GM13976 (cell line): ENCODE results near the gene CPA4.

Experiments used
- DNase-seq: peaks from one replicate; pipeline ENCODE4 v3.0.0; 2012; ENCODE audit warnings: low spot score
- in situ Hi-C: fragments of 300-500 bp; cut with MboI; formaldehyde crosslinking; loops from one replicate; pipeline ENCODE4 v1.12.0; 2022; ENCODE audit warnings: low sequenced_read_pairs, mixed read lengths, inconsistent platforms; ENCODE audit not compliant: unreplicated experiment
- TF ChIP-seq, protein P1 (sequence below): IDR thresholded peaks from 2 replicates; pipeline ENCODE4 v1.5.1; 2012; ENCODE audit warnings: borderline replicate concordance, mild to moderate bottlenecking; ENCODE audit not compliant: insufficient read depth; ENCODE audit errors: extremely low read depth, missing control alignments, control extremely low read depth

CPA4 gene

GRCh38 chr7:130263130-130263529, 29.8 kb upstream of the CPA4 start:
- DNase-seq: no peak
- in situ Hi-C loops: no loop called here
- TF ChIP-seq, protein P1, sequence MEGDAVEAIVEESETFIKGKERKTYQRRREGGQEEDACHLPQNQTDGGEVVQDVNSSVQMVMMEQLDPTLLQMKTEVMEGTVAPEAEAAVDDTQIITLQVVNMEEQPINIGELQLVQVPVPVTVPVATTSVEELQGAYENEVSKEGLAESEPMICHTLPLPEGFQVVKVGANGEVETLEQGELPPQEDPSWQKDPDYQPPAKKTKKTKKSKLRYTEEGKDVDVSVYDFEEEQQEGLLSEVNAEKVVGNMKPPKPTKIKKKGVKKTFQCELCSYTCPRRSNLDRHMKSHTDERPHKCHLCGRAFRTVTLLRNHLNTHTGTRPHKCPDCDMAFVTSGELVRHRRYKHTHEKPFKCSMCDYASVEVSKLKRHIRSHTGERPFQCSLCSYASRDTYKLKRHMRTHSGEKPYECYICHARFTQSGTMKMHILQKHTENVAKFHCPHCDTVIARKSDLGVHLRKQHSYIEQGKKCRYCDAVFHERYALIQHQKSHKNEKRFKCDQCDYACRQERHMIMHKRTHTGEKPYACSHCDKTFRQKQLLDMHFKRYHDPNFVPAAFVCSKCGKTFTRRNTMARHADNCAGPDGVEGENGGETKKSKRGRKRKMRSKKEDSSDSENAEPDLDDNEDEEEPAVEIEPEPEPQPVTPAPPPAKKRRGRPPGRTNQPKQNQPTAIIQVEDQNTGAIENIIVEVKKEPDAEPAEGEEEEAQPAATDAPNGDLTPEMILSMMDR: no peak

- in situ Hi-C loops: no loop called here
- DNase-seq: no peak
- TF ChIP-seq, protein P1: no peak
These were observed 26.6 kb upstream of the CPA4 start, which contains the start of gene CPA2 for GRCh38 chr7:130266258-130266960. TSS of gene CPA2 (plus strand) at chr7:130266863. CDS start at chr7:130266882, 19 bp downstream.

DNA sequence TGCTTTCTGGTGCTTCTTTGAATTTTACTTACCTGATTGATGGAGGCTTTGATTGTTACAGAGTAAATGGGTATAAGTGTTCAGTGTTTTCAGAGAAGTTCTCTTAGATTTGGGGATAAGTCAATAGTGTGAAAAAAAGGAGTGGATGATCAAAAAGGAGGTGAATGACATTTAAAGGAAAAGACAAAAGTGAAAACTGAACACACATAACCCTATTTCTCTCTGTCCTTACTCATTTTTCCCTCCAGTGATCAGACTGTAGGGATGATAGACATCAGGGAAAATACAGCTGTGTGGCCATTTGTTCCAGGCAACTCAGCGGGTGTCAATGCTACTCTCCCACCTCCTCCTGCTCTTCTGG, 26.0 kb upstream of the CPA4 start:
- DNase-seq: no peak
- TF ChIP-seq, protein P1: no peak
- in situ Hi-C loops: no loop called here

DNA sequence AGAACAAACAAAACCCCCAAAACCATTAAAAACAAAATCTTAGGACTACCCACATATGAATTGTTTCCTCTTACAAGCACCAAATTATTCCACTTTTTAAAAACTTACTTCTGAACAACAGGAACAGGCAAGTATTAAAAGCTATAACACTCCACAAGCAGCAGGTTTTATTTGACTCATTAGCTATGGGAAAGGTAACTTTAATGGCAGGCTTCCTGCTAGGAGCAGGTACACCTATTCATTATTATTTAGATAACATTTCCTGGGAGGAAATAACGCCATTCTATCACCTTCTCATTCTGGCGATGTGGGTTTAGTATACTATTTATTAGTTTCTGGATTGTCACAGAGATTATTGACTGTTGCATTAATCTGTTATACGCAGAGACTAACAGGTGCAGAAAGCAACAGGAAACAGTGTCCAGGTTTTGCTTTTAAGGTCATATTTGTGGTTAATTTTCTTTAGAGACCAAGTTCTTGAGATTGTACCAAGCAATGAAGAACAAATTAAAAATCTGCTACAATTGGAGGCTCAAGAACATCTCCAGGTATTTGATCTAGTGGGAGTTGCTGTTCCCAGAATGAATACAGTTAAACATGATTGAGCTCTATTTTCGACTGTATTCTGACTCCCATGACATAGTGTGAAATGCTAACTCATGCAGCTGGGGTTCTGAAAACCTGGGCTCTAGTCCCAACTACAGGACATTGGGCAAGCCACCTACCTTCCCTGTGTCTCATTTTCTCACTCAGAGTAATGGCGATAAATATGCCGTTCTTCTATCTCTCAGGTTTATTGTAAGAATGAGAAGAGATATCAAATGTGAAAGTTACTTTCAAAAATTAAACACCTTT, 24.3 kb upstream of the CPA4 start:
- in situ Hi-C loops: no loop called here
- DNase-seq: no peak
- TF ChIP-seq, protein P1: no peak

DNA sequence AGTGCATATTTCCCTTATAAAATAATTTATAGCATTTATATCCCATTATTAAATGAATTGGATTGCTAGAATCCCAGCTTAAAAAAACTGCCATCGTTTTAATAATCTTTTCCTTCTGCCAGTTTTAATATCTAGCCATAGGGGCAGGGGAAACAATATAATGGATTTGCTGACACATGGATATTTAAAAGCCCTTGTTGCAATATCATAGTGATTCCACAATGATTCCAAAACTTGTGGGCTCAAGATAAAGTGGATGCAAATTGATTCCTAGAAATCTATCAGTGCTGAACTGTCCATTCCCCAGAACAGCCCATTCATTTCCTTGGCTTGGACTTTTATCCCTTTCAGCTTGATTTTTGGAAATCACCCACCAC, 23.7 kb upstream of the CPA4 start:
- in situ Hi-C loops: no loop called here
- no peak for DNase-seq
- TF ChIP-seq, protein P1: no peak

DNA sequence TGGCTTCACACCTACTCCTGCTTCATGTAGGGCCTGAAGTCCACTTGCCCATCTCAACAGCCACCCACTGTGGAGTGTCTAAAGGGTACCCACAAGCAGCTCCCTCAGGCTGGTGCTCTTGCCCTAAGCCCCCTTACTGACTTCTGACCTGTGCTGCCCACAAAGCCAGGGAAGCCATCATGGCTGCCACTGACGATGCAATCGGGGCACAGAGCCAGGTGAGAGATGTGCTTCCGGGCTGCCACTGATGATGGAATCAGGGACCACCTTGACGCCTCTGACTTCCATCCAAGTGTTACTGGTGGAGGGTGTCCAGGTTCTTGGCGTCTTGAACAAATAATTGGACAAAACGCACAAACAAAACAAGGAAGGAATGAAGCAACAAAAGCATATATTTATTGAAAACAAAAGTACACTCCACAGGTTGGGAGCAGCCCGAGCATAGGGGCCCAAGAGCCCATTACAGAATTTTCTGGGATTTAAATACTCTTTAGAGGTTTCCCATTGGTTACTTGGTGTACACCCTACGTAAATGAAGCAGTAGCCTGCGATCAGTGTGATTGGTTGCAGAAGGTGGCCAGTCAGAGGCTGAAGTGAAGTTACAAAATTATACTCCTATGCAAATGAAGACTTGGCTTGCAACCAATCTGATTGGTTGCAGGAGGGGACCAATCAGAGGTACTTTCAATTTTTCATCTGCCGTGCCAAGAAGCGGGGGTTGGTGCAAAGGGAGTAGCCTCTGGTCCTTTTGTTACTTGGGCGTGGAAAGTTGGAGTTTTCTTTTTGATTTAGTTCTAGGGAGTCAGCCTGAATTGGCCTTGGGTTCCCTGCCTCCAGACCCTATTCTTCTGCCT, 21.8 kb upstream of the CPA4 start:
- no peak for DNase-seq
- in situ Hi-C loops: no loop called here
- TF ChIP-seq, protein P1: no peak
